AG04449 (cell line): ENCODE data around the gene MANSC1.
A peak's percentile ranks its signal among the peaks of the same experiment; 100 is the strongest.

Source experiments
- CTCF ChIA-PET: fragments of 350-600 bp; formaldehyde crosslinking; extraction: SDS; loops from one replicate; lab custom pipeline; 2021; ENCODE audit warnings: antibody characterized with exemption; lab: Yijun Ruan, JAX
- POLR2A ChIA-PET: fragments of 400-600, 350-600 bp; formaldehyde crosslinking; extraction: SDS; loops from one replicate; lab custom pipeline; 2020; ENCODE audit warnings: antibody characterized with exemption, inconsistent platforms; lab: Yijun Ruan, JAX
- DNase-seq: peaks from one replicate; pipeline ENCODE4 v3.0.0-alpha.2; 2010; ENCODE audit warnings: low read depth, low spot score
- H3K4me3 ChIP-seq: 2 replicates; pipeline ENCODE4 v1.5.1; 2011; ENCODE audit warnings: low read depth, mild to moderate bottlenecking, control low read depth, low read length
- TF ChIP-seq, protein P1 (sequence below): IDR thresholded peaks from one replicate; pipeline ENCODE4 v1.5.1; 2011; ENCODE audit warnings: mild to moderate bottlenecking, moderate library complexity, low read length, control low read depth, inconsistent platforms; ENCODE audit not compliant: insufficient read depth; ENCODE audit errors: missing control alignments

MANSC1 gene

DNA sequence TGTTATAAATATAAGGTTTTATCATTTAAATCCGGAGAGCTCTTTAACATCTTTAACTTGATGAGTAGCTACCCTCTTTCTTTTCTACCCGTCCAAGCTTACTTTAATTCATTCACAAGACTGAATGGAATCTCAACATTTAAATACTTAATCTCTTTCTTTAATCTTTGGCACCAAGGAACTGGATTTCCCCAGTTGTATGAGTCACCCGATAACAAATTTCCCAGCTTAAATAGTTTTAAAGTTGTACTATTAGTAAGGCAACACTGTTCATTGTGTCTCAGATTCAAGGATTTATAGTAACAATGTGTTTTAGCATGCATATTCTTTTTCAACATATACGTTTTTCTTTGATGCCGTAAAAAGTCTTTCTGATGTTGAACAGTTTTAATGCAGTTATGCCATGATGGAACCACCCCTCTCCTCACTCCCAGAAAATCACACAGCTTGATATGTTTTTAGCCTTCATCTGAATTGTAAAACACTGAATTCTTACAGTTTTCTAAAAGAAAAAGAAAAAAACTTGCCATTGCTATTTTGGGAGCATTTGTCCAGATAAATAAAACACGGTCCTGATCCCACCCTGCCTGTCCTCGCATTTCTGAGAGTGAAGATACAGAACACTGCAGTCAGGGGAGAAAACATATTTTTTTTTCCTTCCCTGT, 67.1 kb downstream of the MANSC1 start:
- H3K4me3 ChIP-seq, result no peak overlapping the region
- peak; percentile 37 for DNase-seq
- TF ChIP-seq, protein P1, sequence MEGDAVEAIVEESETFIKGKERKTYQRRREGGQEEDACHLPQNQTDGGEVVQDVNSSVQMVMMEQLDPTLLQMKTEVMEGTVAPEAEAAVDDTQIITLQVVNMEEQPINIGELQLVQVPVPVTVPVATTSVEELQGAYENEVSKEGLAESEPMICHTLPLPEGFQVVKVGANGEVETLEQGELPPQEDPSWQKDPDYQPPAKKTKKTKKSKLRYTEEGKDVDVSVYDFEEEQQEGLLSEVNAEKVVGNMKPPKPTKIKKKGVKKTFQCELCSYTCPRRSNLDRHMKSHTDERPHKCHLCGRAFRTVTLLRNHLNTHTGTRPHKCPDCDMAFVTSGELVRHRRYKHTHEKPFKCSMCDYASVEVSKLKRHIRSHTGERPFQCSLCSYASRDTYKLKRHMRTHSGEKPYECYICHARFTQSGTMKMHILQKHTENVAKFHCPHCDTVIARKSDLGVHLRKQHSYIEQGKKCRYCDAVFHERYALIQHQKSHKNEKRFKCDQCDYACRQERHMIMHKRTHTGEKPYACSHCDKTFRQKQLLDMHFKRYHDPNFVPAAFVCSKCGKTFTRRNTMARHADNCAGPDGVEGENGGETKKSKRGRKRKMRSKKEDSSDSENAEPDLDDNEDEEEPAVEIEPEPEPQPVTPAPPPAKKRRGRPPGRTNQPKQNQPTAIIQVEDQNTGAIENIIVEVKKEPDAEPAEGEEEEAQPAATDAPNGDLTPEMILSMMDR, result no peak
- ChIA-PET POLR2A (interaction anchor here (2.0 kb wide), 1 partner anchor 16 kb away, joined by 9 read pairs; the partner anchor contains the start of gene LRP6), CTCF (no interaction called here)

DNA sequence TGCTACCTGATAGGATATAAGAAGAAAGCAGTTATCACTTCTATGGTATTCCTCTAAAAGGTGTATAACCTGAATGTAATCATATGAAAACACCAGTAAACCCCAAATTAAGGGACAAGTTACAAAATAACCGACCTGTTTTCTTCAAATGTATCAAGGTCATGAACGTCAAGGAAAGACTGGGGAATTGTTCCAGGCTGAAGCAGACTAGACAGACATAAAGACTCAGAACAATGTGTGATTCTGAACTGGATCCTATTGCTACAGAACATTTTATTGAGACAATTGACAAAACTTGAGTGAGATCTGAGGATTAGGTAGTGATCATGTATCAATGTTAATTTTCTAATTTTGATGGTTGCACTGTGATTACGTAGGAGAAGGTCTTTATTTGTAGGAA, 67.8 kb downstream of the MANSC1 start:
- TF ChIP-seq, protein P1, result no peak
- CTCF ChIA-PET, result no interaction called here
- POLR2A ChIA-PET, result interaction anchor here (2.0 kb wide), 1 partner anchor 15 kb away, joined by 9 read pairs; the partner anchor contains the start of gene LRP6
- no peak overlapping the region for H3K4me3 ChIP-seq
- DNase-seq, result no peak

DNA sequence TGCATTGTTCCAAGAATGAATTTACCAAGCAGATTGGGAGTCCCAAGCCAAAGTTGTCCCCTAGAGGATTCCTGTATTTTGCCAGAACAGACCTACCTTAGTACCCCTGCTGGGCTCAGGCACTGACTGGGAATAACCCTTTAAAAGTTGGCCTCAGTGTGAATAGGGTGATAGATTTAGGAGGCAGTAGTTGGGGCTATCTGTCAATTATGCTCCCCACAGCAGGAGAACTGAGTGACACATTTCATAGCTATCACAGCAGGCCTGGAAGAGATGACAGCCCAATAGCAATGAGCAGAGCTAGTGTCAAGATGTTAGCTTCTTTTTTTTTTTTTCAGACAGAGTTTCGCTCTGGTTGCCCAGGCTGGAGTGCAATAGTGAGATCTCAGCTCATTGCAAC, 68.9 kb downstream of the MANSC1 start:
- TF ChIP-seq, protein P1, result no peak
- no peak for DNase-seq
- H3K4me3 ChIP-seq, result no peak overlapping the region
- ChIA-PET CTCF (no interaction called here), POLR2A (interaction anchor here (1.0 kb wide), 1 partner anchor 14 kb away, joined by 3 read pairs; the partner anchor contains the start of gene LRP6)

DNA sequence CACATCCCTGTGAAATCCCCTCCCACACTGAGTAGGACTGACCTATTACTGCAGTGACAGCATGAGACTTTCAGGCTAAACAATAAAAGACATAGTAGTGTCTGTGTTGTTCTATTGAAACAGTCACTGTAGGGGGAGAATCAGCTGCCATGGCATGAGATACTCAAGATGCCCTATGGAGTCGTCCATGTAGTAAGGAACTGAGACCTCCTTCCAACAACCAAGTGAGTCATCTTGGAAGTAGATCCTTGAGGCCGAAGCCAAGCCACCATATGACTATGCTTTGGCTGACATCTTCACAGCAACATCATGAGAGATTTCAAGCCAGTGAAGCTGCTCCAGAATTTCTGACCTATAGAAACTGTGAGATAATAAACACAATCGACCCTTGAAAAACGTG, 71.1 kb downstream of the MANSC1 start:
- ChIA-PET POLR2A (no interaction called here), CTCF (interaction anchor here (0.6 to 0.9 kb wide), 2 partner anchors 12 to 673 kb away, joined by 3 read pairs; partner anchors contain the start of gene LRP6)
- DNase-seq, result no peak
- no peak overlapping the region for H3K4me3 ChIP-seq
- TF ChIP-seq, protein P1, result no peak
